Spleen (tissue), 7 donors: Measurements from ENCODE around the gene ZNF414.

Source experiments
- POLR2A ChIP-seq, 3 donors: fragments of 450-650 bp; IDR thresholded peaks; one replicate each; pipeline ENCODE4 v1.5.1; 2017; ENCODE audit warnings: antibody characterized with exemption in 3 of 3, mild to moderate bottlenecking in 1 of 3
- POLR2AphosphoS5 ChIP-seq, 3 donors: sonication (generic); formaldehyde crosslinking; IDR thresholded peaks; one replicate each; pipeline ENCODE4 v1.5.1; 2017; ENCODE audit warnings: antibody characterized with exemption in 3 of 3
- TF ChIP-seq, protein P1 (sequence below), 11 experiments: fragments of 200-600 bp in 7 of 11; fragments of 450-650 bp in 4 of 11; sonication (generic) in 4 of 11; IDR thresholded peaks in 8 of 11; conservative IDR thresholded peaks in 3 of 11; 1 replicate in 7 of 11; 2 replicates in 4 of 11; pipeline versions ENCODE4 v1.4.0 to v1.8.0; 2016 to 2021; ENCODE audit warnings: antibody characterized with exemption in 11 of 11, inconsistent platforms in 4 of 11, mild to moderate bottlenecking in 1 of 11
- donor health status: DM: no; HTN: no; CAD: no; lungs with moderate emphysema.
- donor health status: DM: no; HTN: no; CAD: no.
- donor health status: DM: no; HTN: no; CAD: no.

DNA sequence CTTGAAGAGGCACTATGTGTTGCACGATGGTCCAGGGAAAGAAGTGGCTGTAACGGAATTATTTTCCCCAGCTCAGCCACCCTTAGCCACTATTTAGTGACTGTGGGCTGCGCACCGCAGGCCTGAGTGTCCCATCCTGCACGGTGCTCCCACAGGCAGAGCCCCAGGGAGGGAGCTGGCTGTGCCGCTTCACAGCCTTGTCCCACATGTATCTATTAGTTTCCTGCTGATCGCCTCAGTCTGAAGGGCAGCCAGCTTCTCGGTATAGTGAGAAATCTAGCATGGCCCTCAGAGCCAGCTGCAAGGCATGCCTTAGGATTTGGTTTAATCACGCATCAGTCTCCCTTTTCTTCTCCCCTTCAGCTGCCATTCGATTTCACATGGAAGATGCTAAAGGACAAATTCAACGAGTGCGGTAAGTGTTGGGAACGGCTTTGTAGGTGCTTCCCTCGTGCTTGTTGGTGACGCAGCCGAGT lies 27.3 kb downstream of the ZNF414 start:
- TF ChIP-seq, protein P1, sequence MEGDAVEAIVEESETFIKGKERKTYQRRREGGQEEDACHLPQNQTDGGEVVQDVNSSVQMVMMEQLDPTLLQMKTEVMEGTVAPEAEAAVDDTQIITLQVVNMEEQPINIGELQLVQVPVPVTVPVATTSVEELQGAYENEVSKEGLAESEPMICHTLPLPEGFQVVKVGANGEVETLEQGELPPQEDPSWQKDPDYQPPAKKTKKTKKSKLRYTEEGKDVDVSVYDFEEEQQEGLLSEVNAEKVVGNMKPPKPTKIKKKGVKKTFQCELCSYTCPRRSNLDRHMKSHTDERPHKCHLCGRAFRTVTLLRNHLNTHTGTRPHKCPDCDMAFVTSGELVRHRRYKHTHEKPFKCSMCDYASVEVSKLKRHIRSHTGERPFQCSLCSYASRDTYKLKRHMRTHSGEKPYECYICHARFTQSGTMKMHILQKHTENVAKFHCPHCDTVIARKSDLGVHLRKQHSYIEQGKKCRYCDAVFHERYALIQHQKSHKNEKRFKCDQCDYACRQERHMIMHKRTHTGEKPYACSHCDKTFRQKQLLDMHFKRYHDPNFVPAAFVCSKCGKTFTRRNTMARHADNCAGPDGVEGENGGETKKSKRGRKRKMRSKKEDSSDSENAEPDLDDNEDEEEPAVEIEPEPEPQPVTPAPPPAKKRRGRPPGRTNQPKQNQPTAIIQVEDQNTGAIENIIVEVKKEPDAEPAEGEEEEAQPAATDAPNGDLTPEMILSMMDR (IDR thresholded peaks at IDR 0.05 in 8 of 11, conservative IDR thresholded peaks at IDR 0.05 in 3 of 11): no peak
- TF ChIP-seq POLR2AphosphoS5 (IDR thresholded peaks at IDR 0.05): no peak
- TF ChIP-seq POLR2A (IDR thresholded peaks at IDR 0.05): no peak
